ENCODE results near the gene NPEPL1.

GRCh38 chr20:58657262-58657661 lies 35.3 kb upstream of the NPEPL1 start:
- no peak for TF ChIP-seq CTCF (IDR thresholded peaks at IDR 0.05)
- TF ChIP-seq POLR2AphosphoS5 (IDR thresholded peaks at IDR 0.05) = no peak
- no peak for TF ChIP-seq POLR2A (IDR thresholded peaks at IDR 0.05)

All from gastroesophageal sphincter (tissue), 3 donors.